HG03196 (cell line): ENCODE results near the gene DPYSL4.

ENCODE experiments used
- ATAC-seq: cut with Tn5 transposase; IDR thresholded peaks from one replicate; pipeline ENCODE4 v1.9.1; 2021; ENCODE audit not compliant: unreplicated experiment

DPYSL4 gene

DNA sequence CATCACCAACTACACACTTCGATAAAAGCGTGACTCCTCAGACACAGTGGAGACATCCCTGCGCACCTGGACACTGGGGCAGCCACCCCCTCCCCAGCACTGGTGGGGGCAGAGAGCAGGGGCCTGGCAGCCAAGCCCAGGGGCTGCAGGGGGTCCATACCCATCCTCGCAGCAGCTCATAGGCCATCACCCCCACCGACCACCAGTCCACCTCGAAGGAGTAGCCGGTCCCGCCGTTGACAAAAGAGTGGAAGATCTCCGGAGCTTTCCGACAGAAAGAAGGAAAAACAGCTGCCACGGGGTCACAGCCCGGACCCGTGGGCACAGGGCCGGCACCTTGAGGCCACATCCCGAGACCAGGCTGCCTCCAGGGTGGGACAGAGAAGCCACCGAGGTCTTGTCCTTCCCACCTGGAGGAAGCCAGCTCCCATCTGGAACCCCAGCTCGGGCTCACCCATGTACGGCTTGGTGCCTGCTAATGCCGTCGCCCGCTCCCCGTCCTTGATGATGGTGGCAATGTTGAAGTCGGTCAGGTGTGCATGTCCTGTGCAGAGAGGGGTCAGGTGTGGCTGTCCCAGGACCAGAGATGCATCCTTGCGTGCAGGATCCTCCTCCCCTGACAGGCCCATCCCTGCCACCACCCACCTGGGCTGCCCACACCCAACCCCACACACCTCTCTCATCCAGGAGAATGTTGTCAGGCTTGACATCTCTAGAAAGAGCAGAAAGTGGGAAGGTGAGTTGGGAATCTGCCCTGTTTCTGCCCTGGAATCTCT is 38.5 kb downstream of the DPYSL4 start:
- no peak for ATAC-seq

- ATAC-seq: no peak
Measured at GRCh38 chr10:132225849-132226205, 39.1 kb downstream of the DPYSL4 start.

DNA sequence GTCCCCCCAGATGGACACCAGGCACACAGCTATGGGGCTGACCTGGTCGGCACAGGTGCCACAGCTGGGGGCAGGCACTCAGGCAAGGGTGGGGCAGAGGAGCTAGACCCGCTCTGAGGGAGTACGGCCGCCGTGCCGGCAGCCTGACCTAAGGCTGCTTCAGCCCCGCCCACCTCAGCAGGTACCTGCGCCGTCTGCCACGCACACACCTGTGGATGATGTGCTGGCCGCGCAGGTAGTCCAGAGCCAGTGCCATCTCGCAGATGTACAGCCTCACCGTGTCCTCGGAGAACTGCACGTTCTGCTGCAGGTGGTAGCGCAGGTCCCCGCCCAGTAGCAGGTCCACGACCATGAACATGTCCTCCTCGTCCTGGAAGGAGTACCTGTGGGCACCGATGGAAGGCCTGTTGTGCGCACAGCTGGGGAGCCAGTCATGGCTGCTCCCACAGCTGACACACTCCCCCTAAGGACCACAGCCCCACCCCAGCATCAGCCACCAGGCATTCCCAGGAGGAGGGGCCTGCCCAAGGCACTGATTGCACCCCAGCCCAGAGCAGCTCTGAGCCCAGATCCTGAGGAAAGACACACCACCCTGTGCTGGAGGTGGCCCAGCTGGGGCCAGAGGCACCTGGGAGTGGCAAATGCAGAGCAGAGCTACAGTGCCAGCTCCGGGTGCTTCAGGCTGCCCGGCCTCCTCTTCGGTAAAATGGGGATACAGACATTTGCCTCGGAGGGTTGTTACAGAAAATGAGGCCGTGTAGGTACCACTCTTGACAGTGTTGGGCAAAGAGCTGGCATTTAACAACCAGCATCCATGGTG is 40.0 kb downstream of the DPYSL4 start:
- ATAC-seq: no peak

DNA sequence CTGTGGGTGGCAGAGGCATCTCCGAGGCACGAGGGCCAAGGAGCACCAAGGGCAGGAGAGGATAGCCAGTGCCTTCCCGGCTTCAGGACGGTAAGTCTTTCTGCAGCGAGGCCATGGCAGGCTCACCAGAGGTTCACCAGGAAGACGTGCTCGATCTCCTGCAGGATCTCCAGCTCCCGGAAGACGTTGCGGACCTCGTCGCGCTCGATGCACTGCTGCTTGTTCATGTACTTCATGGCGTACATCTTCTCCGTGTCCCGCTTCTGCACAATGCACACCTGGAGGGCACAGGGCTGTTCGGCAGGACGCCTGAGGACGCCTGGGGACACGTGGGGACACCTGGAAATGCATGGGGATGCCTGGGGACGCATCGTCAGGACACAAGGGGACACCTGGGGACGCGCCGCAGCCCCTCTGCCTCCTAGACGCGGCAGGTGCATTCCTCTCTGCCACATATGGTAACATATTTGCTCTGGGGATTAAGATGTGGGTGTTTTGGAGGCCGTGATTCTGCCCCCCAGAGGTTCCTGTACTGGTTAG is 41.2 kb downstream of the DPYSL4 start:
- no peak for ATAC-seq

- no peak for ATAC-seq
Measured at GRCh38 chr10:132228616-132229015, 41.9 kb downstream of the DPYSL4 start.

- ATAC-seq: no peak
Measured at GRCh38 chr10:132229096-132229495, 42.3 kb downstream of the DPYSL4 start.

GRCh38 chr10:132229834-132230556 is 43.2 kb downstream of the DPYSL4 start:
- peak; percentile 40 for ATAC-seq

DNA sequence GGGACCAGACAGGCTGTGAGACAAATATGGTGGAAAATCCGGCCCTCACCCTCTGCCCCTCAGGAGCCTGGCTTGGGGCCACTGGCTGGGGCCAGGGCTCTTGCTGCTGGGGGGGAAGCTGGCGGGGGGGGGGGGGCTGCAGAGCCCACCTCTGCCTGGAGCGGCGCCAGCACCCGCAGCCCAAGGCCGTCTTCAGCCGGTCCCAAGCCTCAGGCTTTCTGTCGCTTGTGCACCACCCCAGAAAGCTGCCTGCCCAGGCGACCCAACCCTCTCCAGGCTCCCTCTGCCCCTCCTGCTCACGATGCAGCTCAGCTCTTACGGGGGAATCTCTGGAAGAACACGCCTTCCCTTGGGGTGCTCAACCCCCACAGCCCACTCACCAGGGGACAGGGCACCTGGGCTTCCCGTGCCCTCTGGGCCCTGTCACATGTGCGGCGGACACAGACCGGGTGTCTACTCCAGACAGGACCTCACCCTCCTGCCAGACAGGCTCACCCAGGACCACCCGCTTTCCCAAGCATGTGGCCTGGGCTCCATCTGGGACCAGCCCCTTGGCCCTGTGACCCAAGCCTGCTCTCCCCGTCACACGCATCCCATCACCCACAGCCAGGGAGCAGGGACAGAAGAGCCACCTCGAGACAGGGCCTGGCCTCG is 43.9 kb downstream of the DPYSL4 start:
- ATAC-seq: no peak

- no peak for ATAC-seq
Measured at GRCh38 chr10:132231656-132232022, 44.9 kb downstream of the DPYSL4 start.

DNA sequence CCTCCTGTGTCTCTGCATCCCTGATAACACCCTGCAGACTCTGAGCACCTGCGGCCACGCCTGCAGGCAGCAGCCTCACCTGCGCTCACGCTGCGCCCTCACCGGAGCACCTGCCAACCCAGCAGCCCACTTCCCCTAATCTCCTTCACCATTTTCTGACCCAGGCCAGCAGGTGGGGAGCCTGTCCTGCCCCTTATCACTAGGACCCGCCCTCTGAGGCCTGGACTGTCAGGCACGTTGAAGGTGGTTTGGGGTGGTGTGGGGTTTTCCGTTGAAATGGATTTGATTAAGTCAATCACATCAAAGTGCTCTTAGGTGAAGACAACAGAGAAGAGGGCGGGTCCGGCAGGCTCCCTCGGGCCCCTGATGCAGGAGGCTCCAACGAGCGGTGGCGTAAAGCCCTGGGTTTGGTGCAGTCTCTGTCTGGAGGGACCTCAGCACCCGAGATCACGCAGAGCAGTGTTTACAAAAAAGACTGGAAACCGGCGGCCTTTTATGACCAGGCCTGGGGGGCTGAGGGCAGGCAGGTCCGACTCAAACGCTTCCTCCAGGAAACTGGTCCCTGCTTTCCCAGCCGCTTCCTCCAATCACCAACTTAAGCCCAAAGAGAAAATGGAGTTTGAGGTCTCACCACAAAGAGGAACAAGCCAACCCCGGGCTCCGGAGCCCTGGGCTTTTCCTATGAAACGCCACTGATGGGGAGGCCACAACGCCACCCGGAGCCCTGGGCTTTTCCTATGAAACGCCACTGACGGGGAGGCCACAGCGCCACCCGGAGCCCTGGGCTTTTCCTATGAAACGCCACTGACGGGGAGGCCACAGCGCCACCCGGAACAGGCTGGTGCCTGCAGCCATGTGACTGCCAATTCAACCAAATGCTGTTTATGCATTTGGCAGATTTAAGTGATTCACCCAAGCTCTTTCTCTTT is 45.5 kb downstream of the DPYSL4 start:
- no peak for ATAC-seq

DNA sequence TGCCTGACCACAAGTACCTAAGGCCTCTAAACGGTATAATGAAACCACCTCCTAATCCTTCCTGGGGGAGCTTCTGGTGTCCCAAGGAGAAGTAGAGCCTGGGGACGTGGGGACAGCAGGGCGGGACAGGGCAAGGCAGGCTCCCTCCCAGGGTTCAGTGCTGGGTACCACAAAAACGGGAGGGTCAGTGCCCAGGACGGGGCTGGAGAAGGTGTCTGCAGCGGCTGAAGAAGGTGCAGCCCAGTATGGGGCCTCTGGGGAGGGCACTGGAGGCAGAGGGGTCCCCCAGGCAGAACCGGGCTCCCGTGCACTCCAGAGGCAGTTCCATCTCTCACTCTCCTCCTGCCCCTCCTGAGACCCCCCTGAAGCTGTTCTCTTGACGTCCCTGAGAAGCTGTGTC is 46.2 kb downstream of the DPYSL4 start:
- ATAC-seq: no peak

DNA sequence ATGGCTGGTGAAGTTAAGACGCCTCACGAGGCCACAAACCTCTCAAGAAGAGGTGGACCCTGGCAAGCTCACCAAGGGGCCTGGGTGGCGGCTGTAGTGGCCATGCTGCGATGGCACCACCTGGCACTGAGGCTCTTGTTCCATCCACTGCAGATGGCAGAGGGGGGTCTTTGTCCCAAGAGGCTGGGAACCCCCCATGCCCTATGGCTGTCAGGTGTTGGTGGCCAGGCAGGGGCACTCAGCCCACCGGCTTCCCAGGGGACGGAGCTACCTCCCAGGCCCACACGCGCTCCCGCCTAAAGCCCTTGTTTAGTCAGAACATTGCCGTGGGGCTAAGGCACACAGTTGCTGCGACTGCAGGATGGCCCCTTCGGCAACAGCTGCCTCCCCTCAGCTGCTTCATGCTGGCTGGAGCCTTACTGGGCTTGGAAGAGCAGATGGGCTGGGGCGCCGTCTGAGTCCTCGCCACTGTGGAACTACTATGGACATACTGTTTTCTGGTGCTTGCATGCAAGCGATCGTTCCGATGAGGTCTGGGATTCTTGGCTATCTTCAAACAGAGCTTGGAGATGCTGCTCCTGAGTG is 46.8 kb downstream of the DPYSL4 start:
- no peak for ATAC-seq

DNA sequence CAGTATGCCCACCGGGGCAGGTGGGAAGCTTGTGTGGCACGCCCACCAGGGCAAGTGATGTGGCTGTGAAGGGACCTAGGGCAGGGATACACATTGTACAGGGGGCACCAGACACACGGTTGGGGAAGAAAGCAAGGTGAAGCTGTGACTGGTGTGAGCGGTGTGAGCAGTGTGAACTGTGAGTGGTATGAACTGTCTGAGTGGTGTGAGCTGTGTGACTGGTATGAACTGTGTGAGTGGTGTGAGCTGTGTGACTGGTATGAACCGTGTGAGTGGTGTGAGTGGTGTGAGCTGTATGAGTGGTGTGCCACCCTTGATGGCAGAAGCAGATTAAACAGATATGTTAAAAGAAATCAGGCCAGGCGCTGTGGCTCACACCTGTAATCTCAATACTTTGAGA is 48.1 kb downstream of the DPYSL4 start:
- no peak for ATAC-seq

- ATAC-seq: no peak
Measured at GRCh38 chr10:132236161-132236560, 49.4 kb downstream of the DPYSL4 start.

DNA sequence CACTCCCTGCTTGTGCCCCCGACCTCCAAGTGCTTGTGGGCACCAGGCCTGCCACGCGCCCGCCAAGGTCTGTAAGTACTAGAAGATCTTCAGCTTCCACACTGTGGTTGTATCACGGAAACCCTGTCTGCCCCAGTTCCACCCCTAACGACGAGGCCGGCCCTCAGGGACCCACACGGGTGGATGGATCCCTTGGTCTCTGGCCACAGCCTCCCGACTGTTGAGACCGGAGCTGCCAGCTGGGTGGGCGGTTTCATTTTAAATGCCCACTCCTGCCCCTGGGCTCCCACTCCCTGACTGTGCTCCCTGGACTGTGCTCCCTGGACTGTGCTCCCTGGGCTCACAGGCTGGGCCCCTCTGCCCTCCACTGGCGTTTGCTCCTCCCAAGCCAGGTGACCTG is 50.1 kb downstream of the DPYSL4 start:
- ATAC-seq: no peak

- no peak for ATAC-seq
Measured at GRCh38 chr10:132237396-132237795, 50.6 kb downstream of the DPYSL4 start.

- ATAC-seq: no peak
Measured at GRCh38 chr10:132237871-132238270, 51.1 kb downstream of the DPYSL4 start.

DNA sequence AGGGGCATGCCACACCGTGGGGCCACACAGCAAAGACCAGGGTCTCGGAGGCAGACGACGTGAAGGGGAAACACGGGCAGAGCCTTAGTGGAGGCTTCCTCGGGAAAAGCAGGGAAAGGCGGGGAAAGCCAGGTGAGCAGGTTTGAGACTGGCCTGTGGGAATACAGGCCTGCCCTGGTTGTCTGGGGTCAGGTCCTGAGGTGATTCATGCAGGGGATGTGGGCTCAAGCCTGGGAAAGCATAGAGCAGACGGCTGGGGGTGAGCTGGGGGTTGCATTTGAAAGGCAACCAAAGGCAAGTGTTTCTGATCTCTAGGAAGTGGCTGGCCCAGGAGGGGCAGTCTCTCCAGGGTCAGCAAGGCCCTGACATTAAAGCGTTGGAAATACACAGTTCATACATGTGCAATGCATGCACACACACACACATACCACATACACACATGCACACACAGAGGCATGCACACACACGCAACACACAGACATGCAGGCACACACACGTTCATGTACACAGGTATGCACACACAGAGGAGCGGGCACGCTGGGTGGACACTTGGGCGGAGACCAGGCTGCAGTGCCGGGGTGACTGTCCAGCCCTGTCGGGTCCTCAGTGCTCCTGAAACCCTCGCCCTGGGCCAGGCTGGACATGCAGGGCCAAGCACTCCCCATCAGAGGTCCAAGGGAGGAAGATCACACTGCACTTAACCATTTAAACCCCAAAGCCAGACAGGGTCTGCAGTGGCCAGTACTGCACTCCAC is 51.8 kb downstream of the DPYSL4 start:
- no peak for ATAC-seq
